Measurements from ENCODE around the gene TSPAN18.

Gene TSPAN18

DNA sequence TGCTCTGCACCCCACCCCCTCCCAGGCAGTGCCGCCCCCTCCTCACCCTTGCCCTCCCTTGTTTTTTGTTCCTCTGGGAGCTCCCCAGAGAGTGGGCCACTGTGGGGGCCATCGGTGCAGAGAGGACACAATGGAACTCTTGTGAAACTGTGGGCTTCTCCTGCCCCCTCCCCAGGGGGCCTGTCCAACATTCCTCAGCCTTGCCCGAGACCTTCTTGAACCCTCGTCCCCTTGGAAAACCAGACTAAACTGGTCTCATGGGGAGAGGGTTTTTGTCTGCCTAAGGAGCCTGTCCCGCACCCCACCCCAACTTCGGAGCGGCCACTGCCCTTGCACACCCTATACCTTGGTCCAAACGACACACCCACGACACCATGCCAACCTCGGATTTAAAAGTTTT, 72.2 kb downstream of the TSPAN18 start:
- no peak for DNase-seq

DNA sequence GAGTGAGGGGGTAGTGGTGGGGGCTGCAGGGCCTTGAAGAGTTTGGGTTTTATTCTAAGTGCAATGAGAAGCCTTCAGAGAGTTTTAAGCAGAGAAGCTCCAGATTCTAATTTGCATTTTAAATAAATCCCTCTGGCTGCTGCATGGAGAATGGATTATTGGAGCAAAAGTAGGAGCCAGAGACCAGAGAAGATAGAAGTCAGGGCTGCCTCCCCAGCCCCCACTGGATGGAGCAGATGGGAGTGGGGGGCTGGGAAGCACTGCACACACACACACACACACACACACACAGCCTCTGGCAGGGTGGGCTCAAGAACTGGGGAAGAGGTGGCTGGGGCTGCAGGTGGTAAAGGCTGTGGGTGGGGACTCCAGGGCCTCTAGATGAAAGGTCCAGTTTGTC, 75.6 kb downstream of the TSPAN18 start:
- no peak for DNase-seq

DNA sequence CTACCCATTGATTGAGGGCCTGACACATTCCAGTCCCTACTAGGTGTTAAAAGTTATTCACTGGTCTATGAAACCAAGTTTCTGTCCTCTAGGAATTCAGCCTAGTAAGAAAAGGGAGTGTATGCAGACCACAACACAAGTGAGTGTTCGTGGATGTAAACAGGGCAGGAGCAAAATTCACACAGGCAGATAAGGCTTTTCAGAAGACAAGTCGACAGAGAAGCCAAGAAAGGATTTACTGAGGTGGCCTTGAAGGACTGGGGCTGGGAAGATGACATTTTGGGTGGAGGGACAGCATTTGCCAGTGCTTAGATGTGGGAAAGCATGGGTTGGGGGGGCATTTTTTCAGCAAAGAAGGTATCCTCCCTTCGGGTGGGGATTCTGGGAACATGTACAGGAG, 76.2 kb downstream of the TSPAN18 start:
- DNase-seq = no peak

DNA sequence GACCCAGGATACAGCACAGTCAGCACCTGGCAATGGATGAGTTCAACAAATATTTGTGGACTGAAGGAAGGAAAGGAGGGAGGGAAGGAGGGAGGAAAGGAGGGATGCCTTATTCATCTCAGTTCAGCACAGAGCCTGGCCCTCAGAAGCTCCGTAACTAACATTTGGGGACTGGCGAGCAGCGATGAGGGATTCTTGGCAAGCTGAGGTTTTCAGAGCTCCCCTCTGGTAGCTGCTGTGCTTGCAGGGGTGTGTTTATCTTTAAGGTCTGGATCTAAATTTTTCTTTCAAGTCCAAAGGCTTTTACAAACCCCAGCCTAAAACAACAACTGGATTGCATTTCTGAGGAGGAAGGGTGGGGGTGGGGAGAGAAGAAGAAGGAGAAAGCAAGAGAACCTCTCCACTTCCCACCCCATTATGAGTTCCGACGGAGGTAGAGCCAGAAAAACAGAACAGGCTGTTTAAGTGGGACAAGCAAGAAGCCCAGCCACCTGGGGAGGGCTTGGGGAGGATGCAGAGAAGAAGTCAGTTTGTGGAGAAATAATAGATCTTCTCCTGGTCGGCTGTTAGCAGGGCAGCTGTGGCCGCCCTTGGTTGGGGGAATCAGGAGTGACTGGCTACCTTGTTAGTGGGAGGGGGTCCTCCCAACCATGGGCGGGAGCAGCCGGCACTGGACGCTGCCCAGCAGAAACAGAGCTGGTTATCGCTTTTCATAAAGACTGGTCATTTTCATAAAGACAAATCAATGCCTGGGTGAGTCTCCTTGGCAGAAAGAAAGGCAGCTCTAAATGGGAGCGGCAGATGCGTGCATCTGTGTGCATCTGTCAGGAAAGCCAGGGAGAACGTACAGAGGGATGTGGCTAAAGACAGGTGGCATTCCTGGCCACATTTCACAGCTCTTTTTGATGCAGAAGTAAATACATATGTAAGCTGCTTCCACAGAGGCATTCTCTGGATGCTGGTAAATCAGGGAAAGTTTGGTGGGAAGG, 78.0 kb downstream of the TSPAN18 start:
- DNase-seq = no peak

DNA sequence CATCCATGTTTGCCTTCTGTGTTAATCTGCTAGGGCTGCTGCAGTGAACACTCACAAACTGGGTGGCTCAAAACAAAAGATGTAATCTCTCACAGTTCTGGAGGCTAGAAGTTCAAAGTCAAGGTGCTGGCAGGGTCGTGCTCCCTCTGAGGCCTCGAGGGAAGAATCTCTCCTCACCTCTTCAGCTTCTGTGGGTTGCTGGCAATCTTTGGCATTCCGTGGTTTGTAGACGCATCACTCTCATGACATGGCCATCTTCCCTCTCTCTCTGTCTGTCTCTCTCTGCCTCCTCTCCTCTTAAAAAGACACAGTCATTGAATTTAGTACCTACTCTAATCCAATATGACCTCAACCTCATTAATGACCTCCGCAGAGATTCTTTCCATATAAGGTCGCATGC, 78.8 kb downstream of the TSPAN18 start:
- DNase-seq = no peak

DNA sequence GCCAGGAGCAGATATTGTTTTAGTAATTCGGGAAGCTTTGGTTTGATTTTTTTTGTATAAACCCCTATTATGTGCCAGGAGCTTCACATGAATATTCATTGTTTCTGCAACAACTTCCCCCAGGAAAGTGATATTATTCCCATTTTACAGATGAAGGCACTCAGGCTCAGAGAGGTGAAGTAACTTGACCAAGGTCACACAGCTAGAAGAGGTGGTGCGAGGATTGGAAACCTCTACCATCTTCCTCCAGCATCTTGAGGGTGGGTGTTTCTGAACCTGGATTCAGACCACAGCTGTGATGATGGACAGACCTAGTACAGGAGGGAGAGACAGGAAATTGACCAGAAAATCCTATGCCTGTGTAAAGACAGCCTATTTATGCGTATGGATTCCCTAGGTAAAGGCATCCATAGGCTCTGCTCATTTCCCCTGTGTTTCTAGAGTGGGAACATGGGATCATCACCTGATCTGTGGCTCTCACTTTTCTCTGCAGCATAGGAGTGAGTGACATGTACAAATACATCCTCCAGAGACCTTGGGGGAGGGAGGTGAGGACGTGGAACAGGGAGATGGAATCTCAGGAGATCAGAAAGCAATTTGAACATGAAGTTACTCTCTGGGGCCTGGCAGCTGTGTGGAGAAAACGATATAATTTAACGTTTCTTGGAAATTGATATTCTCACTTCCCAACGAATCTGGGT, 81.4 kb downstream of the TSPAN18 start:
- DNase-seq = no peak

DNA sequence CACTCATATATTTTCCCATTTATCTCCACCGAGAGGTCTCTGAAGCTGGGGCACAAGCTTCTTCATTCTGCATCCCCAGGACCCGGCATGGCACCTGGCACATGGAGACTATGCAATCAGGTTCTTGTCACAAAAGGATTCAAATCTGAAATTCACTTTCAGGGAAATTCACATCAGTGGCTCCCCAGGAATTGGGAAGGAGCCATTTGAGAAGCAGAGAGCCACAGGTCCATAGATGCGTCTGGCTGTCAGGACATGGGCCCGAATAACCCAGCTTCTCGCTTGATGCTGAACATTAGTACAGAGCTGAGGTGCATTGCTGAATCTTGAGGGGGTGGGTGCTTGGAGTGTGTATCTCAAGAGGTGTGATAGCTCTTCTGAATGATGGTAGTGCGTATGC, 82.5 kb downstream of the TSPAN18 start:
- DNase-seq = no peak

DNA sequence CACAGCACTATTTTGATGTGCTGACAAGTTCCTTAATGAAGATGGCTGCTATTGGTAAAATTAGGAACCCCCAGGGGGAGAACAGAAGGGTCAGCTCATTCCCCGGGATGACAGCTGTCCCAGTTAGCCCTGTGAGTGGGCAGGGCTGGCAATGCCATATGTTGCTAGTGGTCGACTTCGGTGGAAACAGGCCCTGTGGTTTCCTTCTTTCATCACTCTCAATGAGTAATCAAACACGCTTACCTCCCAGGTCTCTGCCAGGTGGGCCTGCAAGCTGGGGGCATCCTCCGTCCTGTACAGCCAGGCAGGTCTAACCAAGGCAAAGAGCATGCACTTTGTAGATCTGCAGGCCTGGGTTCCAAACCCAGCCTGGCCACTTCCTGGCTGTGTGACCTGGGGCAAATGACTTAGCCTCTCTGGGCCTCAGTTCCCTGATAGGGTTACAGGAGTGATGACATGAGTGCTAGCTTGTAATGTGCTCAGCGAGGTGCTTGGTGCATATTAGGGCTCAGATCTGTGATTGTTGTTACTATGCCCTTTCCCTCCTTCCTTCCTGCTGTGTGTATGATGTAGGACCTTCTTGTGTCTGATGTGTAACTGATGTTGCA, 85.2 kb downstream of the TSPAN18 start:
- no peak for DNase-seq

DNA sequence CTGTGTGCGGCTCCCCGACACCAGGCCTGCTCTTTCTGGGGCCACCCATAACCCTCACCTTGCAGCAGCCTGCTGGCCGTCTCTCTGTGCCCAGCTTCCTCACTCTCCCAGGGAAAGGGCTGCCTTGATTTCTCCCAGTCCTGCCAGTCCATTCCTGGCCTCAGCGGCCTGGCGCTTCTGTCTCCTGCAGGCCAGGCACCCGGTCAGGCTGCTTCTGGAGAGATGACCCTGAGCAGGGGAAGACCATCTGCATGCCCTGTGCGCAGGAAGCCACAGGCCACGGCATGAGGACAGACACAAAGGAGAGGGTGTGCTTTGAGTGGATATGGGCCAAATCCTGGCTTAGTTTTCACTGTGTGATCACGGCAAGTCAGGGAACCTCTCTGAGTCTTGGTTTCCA, 86.2 kb downstream of the TSPAN18 start:
- DNase-seq = no peak

DNA sequence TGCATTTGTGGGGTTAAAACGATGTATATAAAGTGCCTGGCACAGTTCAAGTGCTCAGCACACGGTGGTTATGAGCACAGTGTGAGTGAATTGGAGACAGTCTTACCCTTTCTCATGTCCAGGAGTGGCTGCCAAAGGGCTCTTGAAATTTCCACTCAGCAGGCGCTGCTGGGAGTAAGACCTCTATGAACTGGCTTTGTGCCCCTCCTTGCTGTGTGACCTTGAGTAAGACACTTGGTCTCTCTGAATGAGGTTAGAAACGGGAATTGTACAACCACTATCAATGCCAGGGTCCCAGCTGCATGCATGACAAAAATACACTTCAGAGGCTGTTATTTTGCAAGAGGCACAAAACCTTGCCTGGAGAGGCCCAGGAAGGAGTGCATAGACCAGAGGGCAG, 86.6 kb downstream of the TSPAN18 start:
- no peak for DNase-seq

DNA sequence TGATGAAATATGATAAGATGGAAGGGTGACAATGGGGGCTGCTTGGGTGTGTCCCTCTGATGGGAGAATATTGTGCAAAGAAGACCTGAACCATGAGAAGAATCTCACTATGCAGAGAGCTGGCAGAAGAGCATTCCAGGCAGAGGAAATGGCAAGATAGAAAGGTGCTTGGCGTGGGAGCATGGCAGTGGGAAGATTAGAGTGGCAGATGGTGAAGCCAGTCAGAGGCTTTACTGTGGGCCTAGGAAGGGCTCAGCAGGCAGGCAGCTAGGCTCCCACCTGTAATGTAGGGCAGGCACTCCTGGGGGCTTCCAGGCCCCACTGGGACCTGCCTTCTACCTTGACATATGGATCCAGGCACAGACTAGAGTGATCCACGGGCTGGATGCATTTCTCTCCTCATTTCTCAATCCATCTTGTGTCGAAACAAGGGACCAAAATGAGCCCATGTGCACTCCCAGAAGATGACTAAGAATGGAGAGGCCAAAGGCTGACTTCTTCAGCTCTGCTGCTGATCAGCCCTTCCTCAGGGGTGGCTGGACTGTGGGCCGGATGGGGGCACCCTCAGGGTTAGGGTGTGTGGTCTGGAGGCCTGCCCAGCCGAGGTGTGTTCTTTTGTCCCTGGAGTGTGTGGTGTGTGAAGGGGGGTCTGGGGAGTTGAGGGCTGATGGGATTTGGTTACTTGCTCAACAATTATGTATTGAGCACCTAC, 88.3 kb downstream of the TSPAN18 start:
- no peak for DNase-seq

DNA sequence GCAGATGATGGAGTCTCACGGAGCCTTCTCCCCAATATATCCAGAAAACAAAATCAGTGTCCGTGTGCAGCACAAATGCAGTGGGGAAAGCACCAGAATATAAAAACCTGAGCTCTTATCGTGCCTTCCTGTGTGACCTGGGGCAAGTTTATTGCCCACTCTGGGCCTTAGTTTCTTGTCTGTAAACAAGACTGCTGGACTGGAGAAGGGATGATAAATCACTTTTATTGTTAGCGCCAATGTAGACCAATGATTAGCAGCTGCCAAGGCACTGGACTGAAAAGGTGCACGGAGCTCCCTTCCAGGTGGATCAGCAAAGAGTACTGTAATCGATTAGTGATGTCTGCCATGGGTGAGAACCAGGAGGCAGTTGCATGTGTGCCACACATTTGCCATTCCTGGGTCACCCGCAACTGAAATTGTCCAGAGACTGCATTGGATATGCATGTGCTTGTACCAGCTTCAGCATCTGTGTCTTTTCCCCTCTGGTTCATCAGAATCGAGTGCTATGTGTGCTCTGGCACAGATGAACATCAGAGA, 89.2 kb downstream of the TSPAN18 start:
- DNase-seq = no peak

DNA sequence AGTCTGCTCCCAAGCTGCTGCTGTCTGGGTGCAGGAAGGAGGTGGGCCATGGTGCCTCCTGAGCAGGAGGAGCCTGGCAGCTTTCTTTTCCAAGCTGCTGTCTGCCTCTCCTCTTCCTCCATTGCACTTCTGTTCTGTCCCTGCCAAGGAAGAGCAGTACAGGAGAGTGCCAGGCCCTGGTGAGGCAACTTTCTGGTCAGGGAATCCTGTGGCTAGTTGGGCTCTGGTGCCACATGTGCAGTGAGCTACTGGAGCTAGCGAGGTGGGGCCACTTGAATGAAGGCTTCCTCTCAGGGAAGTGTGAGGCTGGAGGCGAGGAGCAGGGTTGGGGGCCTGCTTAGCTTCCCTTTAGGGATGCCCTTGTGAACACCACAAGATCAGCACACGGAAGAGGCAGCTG, 90.0 kb downstream of the TSPAN18 start:
- DNase-seq = no peak

DNA sequence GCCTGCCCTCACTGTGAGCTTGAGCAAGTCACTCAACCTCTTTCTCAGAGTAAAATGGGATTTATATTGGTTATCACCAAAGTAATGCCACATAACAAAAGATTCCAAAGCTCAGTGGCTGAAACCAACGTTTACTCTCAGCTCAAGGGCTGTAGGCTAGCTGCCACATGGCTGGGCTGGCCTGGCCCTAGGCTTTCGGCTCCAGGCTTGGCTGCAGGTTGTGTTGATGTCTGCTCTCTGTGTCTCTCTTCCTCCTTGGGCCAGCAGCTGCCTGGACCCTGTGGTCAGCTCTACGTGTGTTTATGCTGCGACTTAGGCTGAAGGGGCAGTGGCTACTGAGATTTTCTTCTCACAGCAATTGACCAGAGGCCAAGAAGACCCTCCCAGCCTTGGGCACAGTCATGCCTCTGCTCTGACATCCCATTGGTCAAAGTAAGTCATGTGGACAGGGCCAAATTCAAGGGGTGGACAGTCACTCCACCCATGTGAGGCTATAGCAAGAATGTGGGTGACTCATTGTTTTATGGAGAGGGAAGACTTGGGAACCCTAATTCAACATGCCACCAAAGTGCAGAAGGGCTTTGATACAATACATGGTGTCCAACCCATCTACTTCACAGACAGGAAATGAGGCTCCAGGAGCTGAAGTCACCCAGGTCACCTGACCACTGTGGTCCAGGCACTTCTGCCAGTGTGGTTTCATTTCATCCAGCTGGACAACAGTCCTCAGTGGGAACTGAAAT, 90.6 kb downstream of the TSPAN18 start:
- no peak for DNase-seq

DNA sequence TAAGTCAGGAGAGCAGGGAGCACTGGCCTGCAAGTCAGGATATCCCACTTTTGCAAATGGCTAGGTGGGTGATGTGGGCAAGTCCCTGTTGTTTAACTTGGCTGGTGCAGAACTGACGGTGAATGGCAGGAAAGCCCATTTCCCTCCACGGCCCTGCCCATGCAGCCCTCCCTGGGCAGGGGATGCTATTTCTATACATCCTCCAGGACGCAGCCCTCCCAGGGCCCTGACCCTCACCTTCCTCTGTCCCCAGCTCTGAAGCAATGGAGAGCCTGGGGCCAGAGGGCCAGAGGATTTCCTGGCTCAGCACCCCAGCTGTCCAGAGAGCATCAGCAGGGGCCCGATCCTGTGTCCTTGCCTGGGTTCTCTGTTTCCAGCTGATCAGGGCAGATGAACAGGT, 91.3 kb downstream of the TSPAN18 start:
- no peak for DNase-seq

DNA sequence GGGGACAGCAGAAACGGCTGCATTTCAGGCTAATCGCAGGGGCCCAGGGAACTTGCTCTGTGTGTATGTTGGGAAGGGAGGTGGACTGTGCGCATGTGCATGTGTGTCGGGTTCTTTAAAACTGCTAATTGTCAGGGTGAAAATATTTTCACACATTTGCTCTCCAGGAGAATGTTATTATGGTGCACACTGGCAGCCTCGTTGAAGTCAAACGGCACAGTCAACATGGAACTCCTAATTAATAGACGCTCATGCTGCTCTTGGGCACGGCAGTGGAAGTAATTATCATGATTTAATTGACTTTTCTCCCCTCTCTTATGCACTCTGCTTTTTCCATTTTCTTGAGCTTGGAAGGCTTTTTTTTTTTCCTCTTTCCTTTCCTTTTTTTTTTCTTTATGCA, 92.6 kb downstream of the TSPAN18 start:
- DNase-seq = no peak

DNA sequence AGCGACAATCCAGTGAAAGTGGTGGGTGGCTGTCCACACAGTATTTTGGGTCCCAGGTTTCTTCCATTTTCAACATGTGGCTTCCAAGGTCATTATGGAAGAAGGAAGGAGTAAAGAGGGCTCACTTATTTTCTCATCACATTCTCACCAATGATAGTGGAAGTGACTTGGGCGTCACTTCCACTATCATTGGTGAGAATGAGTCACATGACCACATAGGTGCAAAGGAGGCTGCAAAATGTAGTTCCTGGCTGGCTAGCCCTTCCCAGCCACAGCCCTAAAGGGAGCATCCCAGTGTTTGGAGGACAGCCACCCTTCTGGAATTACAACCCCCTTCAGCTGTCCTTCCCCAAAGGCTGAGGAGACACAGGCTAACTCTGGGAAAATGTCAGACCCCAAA, 95.6 kb downstream of the TSPAN18 start:
- DNase-seq = no peak

DNA sequence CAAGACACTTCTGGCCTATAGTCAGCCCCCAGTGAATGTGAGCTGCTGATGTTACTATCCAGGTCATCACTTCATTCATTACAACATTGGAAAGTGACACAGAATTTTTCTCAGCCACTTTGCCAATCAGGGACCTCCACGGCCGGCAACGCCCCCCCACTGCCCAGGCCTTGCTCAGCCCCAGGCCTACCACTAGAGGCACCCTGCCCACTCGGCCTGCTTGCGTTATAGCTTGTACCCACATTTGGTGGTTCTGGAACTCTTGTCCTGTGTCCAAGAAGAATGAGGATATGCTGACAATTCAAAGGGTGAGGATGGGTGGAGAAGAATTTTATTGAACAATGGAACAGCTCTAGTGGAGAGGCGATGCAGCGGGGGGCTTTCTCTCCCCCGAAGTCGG, 96.2 kb downstream of the TSPAN18 start:
- DNase-seq = no peak

DNA sequence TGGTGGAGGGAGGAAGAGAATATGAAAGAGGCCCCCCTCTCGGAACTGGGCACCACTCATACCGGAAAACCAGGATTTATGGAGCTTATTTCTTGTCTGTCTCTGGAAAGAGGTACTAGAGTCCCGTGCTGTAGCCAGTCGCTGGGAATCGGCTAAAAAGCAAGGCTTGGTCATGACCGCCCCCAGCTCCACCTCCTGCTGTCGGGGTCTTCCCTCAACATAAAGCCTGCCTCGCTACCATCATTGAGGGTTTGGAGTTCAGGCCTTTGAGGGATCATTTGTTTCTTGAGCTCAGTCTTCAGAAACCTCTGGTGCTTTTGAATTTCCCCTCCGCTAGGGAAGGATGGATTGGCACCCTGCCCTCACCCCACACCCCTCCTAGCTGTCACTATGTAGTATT, 97.1 kb downstream of the TSPAN18 start:
- DNase-seq = no peak

DNA sequence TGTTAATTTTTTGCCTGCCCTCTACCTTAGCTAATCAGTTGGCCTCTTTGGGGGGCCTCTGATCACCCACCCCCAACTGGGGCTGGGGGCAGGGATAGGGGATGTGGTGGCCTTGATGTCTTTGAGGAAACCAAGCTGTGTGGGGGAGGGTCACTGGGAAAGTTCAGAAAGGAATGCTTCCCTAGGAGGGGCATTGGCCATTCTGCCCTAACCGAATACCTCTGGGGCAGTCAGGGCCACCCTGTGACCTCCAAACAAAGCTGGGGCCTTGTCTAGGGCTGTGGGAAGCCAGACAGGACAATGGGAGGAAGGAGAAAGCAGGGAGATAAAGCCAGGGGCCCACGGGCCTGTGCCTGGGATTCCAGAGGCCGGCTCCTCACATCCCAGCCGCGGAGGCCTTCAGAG, 97.5 kb downstream of the TSPAN18 start:
- DNase-seq = no peak

DNA sequence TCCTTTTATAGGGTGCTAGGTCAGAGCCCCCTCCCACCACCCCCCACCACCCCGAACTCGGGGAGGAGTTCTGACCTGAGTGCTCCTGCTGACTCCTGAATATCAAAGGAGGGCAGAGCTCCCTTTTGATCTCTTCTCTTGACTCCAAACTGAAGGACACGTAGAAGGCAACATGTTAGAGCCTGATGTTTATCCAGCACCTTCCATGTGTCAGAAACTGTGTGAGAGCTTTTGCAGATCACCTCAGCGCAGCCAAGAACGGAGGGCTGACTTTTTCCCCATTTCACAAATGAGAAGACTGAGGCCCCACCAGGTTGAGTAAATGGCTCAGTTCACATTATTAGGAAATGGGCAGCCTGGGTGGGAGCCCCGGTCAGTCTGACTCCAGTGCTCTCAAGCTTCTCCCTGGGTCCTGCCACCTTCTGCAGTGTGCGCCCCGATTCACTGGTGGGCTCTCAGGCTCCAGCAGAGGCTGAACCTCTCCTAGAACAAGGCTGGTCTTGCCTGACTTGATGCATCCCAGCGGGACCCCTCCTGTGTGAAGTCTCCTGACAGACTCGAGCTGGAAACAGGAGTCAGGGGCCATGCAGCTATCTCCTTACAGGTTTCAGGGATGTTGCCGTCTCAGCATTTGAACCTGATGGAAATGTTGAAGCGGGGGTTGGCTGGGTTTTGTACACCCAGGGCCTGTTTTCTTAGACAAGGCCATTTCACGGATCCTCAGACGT, 98.5 kb downstream of the TSPAN18 start:
- DNase-seq = no peak

Data from T-helper 2 cell (primary cell).